DOHH2 (cell line): ENCODE measurements around the gene ATP9B.
"Not testable (repeated sequence)": the region's sequence is repeated elsewhere in the genome, so short reads cannot be mapped to it uniquely, and the experiment has no call there.

Source experiments
- H3F3A ChIP-seq: fragments of 200-600 bp; sonication (generic), shearing (Covaris generic); 2 replicates; pipeline ENCODE4 v1.6.0; 2016; ENCODE audit warnings: antibody characterized with exemption, mild to moderate bottlenecking; ENCODE audit not compliant: control insufficient read depth, insufficient read depth
- H3K27ac ChIP-seq: fragments of 200-600 bp; sonication (generic); 2 replicates; pipeline ENCODE4 v1.5.1; 2014; ENCODE audit warnings: low read depth, mild to moderate bottlenecking, low read length, moderate library complexity
- H3K27me3 ChIP-seq: fragments of 200-600 bp; sonication (generic); 2 replicates; pipeline ENCODE4 v1.6.1; 2014; ENCODE audit warnings: mild to moderate bottlenecking, low read length, mixed read lengths; ENCODE audit not compliant: control insufficient read depth
- H3K36me3 ChIP-seq: fragments of 200-600 bp; sonication (generic); 2 replicates; pipeline ENCODE4 v1.6.1; 2014; ENCODE audit warnings: mild to moderate bottlenecking, low read length, moderate library complexity, mixed read lengths; ENCODE audit not compliant: control insufficient read depth
- H3K4me1 ChIP-seq: fragments of 200-600 bp; sonication (generic); 2 replicates; pipeline ENCODE4 v1.6.1; 2014; ENCODE audit warnings: mild to moderate bottlenecking, low read length, mixed read lengths; ENCODE audit not compliant: control insufficient read depth
- H3K4me2 ChIP-seq: fragments of 200-600 bp; sonication (generic); 2 replicates; pipeline ENCODE4 v1.6.0; 2014; ENCODE audit warnings: mild to moderate bottlenecking, low read length, moderate library complexity
- H3K4me3 ChIP-seq: fragments of 200-600 bp; sonication (generic); 2 replicates; pipeline ENCODE4 v1.5.1; 2014; ENCODE audit warnings: mild to moderate bottlenecking, low read length, mixed read lengths
- H3K79me2 ChIP-seq: fragments of 200-600 bp; sonication (generic); 2 replicates; pipeline ENCODE4 v1.6.1; 2014; ENCODE audit warnings: mild to moderate bottlenecking, low read length, mixed read lengths; ENCODE audit not compliant: control insufficient read depth
- H3K9me2 ChIP-seq: fragments of 200-600 bp; sonication (generic); replicated peaks from 2 replicates; pipeline ENCODE4 v1.6.1; 2014; ENCODE audit warnings: mild to moderate bottlenecking, low read length, mixed read lengths; ENCODE audit not compliant: control insufficient read depth
- H3K9me3 ChIP-seq: fragments of 200-600 bp; sonication (generic); 2 replicates; pipeline ENCODE4 v1.6.1; 2014; ENCODE audit warnings: antibody characterized with exemption, low read length, mixed read lengths; ENCODE audit not compliant: control insufficient read depth, insufficient read depth
- H4K20me1 ChIP-seq: fragments of 200-600 bp; sonication (generic); 2 replicates; pipeline ENCODE4 v1.6.0; 2014; ENCODE audit warnings: low read depth, mild to moderate bottlenecking, antibody characterized with exemption, low read length, moderate library complexity; ENCODE audit not compliant: control insufficient read depth, insufficient read depth
- EZH2phosphoT487 ChIP-seq: fragments of 200-600 bp; sonication (generic); IDR thresholded peaks from 2 replicates; pipeline ENCODE4 v1.6.1; 2017; ENCODE audit warnings: borderline replicate concordance, mild to moderate bottlenecking, antibody characterized with exemption, low read length, moderate library complexity, mixed read lengths
- TF ChIP-seq, protein P1 (sequence below): fragments of 200-600 bp; sonication (generic); IDR thresholded peaks from one replicate; pipeline ENCODE4 v1.5.1; 2014; ENCODE audit warnings: antibody characterized with exemption, mild to moderate bottlenecking, low read depth, low read length; ENCODE audit not compliant: poor library complexity, severe bottlenecking

The ATP9B gene

GRCh38 chr18:79166702-79167101, 97.5 kb downstream of the ATP9B start:
- Histone ChIP-seq H3K4me2 (no peak overlapping the region), H3K9me2 (no peaks in the 10 kb centered on the region), H3K36me3 (peaks cover 9% of the 10 kb centered on the region; the same call in 1 of the 2 replicates), H3K9me3 (no peaks in the 10 kb centered on the region), H3K79me2 (no peaks in the 10 kb centered on the region), H3K4me3 (no peak overlapping the region), H3K27me3 (no peaks in the 10 kb centered on the region), H4K20me1 (no peaks in the 10 kb centered on the region), H3K27ac (no peak overlapping the region), H3F3A (no peaks in the 10 kb centered on the region), H3K4me1 (no peaks in the 10 kb centered on the region; the same call in 1 of the 2 replicates)
- TF ChIP-seq, protein P1, sequence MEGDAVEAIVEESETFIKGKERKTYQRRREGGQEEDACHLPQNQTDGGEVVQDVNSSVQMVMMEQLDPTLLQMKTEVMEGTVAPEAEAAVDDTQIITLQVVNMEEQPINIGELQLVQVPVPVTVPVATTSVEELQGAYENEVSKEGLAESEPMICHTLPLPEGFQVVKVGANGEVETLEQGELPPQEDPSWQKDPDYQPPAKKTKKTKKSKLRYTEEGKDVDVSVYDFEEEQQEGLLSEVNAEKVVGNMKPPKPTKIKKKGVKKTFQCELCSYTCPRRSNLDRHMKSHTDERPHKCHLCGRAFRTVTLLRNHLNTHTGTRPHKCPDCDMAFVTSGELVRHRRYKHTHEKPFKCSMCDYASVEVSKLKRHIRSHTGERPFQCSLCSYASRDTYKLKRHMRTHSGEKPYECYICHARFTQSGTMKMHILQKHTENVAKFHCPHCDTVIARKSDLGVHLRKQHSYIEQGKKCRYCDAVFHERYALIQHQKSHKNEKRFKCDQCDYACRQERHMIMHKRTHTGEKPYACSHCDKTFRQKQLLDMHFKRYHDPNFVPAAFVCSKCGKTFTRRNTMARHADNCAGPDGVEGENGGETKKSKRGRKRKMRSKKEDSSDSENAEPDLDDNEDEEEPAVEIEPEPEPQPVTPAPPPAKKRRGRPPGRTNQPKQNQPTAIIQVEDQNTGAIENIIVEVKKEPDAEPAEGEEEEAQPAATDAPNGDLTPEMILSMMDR, result no peak
- TF ChIP-seq EZH2phosphoT487, result no peak

GRCh38 chr18:79167526-79168190, 98.5 kb downstream of the ATP9B start:
- Histone ChIP-seq H3K79me2 (no peaks in the 10 kb centered on the region), H3K4me3 (no peak overlapping the region), H4K20me1 (no peaks in the 10 kb centered on the region), H3K27ac (no peak overlapping the region), H3K4me1 (no peaks in the 10 kb centered on the region; the same call in 1 of the 2 replicates), H3K27me3 (no peaks in the 10 kb centered on the region), H3K9me3 (no peaks in the 10 kb centered on the region), H3K36me3 (peaks cover 9% of the 10 kb centered on the region; the same call in 1 of the 2 replicates), H3F3A (no peaks in the 10 kb centered on the region), H3K9me2 (no peaks in the 10 kb centered on the region), H3K4me2 (no peak overlapping the region)
- TF ChIP-seq, protein P1, result no peak
- no peak for TF ChIP-seq EZH2phosphoT487

GRCh38 chr18:79169958-79170555, 100.9 kb downstream of the ATP9B start:
- H3K27me3 ChIP-seq, result no peaks in the 10 kb centered on the region
- no peak overlapping the region for H3K27ac ChIP-seq
- TF ChIP-seq, protein P1, result no peak
- TF ChIP-seq EZH2phosphoT487, result no peak
- H3F3A ChIP-seq, result no peaks in the 10 kb centered on the region
- no peaks in the 10 kb centered on the region for H3K9me3 ChIP-seq
- no peak overlapping the region for H3K4me2 ChIP-seq
- no peak overlapping the region for H3K4me3 ChIP-seq
- H3K36me3 ChIP-seq, result peaks cover 9% of the 10 kb centered on the region; the same call in 1 of the 2 replicates
- no peaks in the 10 kb centered on the region for H3K79me2 ChIP-seq
- no peaks in the 10 kb centered on the region for H3K9me2 ChIP-seq
- peaks cover 3% of the 10 kb centered on the region; the same call in 1 of the 2 replicates for H3K4me1 ChIP-seq
- no peaks in the 10 kb centered on the region for H4K20me1 ChIP-seq

- H4K20me1 ChIP-seq, H3K27me3 ChIP-seq, H3K9me2 ChIP-seq, H3F3A ChIP-seq, H3K27ac ChIP-seq, H3K4me2 ChIP-seq, H3K9me3 ChIP-seq, H3K79me2 ChIP-seq, H3K4me3 ChIP-seq, H3K4me1 ChIP-seq, H3K36me3 ChIP-seq: not testable (repeated sequence)
Measured at GRCh38 chr18:79172331-79172730, 103.1 kb downstream of the ATP9B start.
